Ureter (tissue), 1 donor: ENCODE results near the gene IGIP. TPM values are rescaled to one million over a fixed set of nuclear protein-coding genes. Genes with fewer than 3 reads are reported as not detected.

Experiments used
- DNase-seq: peaks from one replicate; pipeline ENCODE4 v3.0.0-alpha.2; 2020; ENCODE audit warnings: low spot score
- total RNA-seq: library from RNA; stranded (reverse); gene quantifications from one replicate; pipeline ENCODE4 v1.2.4, GENCODE V29; 2023
- donor health status: DM: yes; HTN: yes; CAD: no.

The IGIP gene
- total RNA-seq, 1 donor from 2014 or later: 15.9 TPM

GRCh38 chr5:140111011-140111858, 14.5 kb upstream of the IGIP start:
- no peak for DNase-seq

DNA sequence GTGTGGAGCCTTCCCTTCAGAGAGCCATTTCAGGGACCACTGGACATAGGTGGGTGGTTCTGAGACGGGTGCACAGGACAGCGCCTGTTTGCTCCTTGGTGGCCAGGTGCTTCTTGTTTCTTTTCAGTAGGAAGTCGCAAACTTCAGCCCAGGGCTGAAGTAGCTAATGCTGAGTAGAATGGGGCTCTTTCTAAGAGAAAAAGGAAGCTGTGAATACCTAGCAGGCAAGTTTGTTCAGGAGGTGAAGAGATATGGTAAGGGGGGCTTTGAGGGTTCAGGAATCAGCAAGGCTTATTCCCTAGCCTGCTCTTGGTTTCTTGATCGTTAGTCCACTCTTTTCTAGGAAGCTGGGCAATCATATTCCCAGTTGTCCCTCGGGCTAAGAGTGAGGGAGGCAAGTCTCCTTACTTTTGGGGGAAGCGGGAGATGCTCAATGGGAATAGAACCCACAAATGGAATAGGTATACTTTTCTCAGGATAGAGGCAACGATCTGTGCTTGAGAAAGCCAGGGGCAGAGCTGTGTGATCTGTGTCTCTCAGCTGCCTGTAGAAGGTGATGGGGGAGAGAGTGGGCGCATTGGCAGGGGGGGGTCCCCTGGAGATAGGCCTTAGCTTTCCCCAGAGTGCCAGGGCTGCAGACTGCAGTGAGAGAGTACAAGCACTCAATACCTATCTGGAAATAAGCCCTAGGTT, 13.7 kb upstream of the IGIP start:
- no peak for DNase-seq

DNA sequence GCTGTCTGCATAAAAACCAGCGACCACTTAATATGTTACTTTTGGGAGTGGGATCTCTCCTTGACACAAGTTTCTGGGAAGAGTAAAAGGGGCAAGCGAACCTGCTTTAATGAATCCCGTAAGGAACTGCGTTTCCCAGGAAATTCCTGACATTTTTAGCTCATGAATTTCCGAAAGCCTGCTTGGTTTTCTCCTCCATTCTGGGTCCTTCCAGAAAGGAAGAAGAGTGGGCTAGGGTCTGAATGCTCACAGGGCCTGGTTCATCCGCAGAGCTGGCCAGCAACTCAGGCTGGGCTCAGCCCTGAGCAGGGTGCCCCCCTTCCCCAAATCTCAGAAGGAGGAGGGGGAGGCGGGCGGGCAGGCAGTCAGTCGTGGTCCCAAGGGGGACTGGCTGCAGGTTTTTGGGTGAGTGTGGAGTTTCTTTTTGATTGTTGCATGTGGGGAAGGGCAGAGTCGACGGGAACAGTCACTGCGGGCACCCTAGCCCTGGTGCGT, 13.0 kb upstream of the IGIP start:
- DNase-seq: no peak

DNA sequence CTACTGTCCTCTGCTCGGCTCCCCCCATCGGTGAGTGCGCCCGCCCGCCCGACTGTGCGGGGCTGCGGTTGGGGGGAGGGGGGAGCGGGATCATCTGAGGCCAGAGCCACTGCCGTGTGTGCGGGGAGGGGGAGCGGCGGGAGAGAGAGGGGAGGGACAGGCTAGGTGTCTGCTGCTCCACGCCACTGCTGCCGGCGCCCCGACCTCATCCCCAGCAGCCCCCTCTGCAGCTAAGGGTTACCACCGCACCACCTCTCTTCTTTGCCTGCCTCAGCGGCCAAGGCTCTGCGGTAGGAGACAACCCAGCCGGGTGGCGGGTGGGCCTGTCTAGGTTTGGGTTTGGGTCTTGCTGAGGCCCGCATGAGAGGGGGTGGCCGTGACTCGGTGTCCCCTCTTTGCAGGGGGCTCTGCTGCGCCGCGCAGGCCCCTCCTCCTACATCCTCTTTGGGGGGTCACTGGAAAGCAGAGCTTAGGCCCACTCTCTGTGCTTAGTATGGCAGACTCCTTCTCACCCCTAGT, 12.5 kb upstream of the IGIP start:
- peak; percentile 48 for DNase-seq

GRCh38 chr5:140113699-140114263, 12.0 kb upstream of the IGIP start, which contains the start of gene PURA:
Gene PURA (plus strand): TSS chr5:140114109. CDS start chr5:140114182, 73 bp downstream.
- peak; percentile 97 for DNase-seq

DNA sequence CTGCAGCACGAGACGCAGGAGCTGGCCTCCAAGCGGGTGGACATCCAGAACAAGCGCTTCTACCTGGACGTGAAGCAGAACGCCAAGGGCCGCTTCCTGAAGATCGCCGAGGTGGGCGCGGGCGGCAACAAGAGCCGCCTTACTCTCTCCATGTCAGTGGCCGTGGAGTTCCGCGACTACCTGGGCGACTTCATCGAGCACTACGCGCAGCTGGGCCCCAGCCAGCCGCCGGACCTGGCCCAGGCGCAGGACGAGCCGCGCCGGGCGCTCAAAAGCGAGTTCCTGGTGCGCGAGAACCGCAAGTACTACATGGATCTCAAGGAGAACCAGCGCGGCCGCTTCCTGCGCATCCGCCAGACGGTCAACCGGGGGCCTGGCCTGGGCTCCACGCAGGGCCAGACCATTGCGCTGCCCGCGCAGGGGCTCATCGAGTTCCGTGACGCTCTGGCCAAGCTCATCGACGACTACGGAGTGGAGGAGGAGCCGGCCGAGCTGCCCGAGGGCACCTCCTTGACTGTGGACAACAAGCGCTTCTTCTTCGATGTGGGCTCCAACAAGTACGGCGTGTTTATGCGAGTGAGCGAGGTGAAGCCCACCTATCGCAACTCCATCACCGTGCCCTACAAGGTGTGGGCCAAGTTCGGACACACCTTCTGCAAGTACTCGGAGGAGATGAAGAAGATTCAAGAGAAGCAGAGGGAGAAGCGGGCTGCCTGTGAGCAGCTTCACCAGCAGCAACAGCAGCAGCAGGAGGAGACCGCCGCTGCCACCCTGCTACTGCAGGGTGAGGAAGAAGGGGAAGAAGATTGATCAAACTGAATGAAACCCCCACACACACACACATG, 11.2 kb upstream of the IGIP start:
- DNase-seq: peak; percentile 57

GRCh38 chr5:140115186-140115500, 10.6 kb upstream of the IGIP start:
- DNase-seq: no peak

DNA sequence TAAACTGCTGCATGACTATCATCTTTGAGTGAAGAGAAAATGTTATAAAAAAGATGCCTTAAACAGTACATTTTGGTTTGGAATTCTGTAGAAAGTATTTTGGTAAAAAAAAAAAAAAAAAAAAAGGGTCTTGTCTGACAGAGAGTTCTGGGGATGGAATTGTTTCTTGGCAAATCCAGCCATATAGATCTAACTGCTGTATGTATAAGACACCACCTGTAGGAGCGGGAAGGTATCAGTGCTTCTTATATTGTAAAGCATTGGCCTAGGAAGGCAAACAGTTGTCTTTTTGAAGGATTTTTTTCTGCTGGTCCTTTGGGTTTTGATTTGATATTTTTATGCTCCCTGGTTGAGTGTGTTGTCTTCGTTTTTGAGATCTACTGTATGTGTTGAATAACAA, 9.0 kb upstream of the IGIP start:
- DNase-seq: no peak

DNA sequence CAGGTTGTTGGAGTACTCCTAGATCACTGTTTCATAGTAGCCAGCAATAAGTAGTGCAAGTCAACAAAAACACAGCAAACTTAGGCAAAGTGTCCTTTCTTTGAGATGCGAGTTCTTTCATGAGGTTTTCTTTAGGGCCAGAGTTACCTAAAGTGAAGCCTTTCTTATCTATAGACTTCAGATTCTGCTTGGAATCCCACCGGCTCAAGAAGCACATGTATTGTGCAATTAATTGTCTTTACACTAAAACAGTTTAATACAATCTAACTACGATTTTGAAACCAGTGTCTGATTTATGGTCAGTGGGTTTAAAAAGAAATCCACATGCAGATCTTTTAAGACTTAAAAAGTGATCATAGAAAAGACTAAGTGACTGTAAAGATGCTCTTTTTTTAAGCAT, 8.2 kb upstream of the IGIP start:
- DNase-seq: no peak

DNA sequence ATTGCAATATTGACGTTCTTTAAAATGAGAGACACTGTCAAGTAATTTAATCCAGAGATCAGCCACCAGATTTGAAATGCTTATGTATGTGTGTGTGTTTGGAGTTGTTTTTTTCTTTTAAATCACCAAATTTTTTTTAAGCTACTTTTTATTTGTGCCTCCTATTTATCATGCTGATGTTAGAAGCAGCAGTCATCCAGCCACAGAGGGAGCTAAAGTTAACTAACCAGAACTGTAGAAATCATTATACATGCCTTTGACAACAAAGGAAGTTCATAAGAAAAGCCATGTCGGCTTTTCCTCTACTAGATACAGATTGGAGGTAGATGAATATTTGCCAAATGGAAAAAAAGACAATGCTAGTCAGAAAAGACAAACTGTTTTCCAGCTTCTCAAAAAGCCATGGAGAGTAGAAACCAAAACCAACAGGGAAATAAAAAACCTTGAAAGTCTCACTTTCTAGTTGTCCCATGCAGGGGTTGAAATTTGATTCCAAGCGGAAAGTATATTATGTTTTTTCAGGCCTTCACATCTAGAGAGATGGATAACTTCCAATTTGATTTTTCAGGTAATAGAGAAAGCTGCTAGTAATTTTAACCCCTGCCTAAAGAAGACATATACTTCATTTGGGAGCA, 7.3 kb upstream of the IGIP start:
- no peak for DNase-seq

- DNase-seq: no peak
Measured at GRCh38 chr5:140126315-140127012, 727 bp downstream of the IGIP start.

GRCh38 chr5:140128376-140128775, 2.6 kb downstream of the IGIP start:
- DNase-seq: no peak

GRCh38 chr5:140130949-140131733, 5.4 kb downstream of the IGIP start:
- no peak for DNase-seq

DNA sequence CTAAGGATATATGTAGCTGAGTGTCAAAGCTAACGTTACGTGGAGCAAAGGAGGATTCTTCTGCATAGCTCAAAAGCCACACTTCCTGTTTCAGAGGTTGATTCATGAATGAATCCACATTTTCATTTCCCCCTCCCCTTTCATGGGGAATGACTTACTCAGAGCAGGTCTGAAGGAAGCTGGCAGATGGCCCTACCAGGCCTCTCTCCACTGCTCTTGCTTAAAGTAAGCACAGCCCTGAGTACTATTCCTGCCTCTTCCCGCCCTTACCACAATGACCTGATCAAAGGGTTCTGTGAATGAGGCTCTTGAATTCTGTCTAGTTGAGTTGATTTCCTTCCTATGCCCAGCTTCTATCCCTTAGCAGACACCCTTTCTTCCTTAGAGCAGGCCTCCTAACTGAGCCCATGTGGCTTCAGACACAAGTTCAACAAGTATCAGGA, 6.3 kb downstream of the IGIP start:
- peak; percentile 44 for DNase-seq

DNA sequence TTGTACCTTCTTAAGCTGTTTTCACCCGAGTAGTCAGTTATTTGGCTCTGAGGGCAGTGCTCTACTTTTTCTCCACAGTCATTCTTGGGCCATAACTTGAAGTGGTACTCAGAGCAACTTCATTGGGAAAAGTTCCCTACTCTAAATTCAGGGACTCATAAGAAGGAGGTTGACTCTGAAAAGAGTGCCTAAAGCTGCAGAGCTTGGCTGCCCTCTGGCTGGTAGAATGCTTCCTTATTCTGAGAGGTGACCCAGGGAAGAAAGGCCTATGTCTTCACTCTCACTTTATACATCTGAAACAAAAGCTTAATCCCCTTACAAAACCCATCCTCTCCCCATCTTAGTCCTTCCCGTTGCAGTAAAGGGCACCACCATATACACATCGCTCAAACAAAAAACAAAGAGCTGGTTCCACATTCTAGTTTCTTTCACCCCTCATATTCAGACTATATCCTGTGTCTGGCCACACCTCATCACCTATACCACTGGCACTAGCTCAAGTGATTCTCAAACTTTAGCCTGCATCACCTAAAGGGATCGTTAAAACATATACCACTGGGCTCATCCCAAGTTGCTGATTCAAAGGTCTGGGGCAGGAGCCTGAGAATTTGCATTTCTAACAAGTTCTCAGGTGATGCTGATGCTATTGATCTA, 7.9 kb downstream of the IGIP start:
- DNase-seq: no peak

DNA sequence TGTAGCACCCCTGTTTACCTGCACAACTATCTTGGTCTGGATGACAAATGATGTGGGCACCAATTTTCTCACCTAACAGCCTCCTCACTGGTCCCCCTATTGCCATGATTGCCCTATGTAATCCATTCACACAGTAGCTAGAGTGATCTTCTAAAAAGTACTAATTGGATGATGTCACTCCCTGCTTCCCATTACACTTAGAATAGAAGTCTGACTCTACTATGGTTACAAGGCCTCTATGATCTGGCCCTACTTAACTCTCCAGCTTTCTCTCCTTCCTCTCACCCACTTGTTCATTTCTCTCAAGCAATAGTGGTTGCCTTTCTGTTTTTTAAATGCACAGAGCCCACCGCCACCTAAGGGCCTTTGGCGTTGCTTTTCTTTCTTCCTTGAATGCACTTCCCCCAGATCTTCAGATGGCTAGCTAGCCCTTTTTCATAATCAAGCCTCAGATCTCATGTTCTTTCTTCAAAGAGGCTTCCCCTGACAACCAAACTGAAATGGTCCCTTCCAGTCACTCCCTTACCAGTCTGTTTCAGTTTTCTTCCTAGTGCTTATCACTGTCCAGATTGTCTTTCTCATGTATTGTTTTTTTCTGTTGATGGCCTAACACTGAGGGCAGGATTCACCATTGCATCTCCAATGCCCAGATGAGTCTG, 8.7 kb downstream of the IGIP start:
- DNase-seq: no peak

DNA sequence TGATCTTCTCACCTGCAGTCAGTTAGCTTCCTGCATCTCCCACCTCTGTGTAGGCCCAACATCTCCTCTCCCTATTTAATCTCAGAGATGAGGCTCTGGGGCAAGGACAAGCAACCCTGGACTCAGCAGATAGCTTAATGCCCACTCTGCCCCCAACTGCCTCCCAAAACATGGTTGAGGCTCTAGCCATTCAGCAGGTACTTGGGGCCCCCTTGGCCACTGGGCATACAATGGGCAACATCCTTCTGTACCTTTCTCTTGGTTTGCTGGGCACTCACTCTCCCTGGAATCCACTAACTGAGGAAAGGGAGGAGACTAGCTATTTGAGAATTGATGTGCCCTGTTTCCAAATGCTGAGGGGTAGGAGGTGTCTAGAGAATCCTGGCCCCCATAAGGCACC, 9.4 kb downstream of the IGIP start:
- peak; percentile 15 for DNase-seq

DNA sequence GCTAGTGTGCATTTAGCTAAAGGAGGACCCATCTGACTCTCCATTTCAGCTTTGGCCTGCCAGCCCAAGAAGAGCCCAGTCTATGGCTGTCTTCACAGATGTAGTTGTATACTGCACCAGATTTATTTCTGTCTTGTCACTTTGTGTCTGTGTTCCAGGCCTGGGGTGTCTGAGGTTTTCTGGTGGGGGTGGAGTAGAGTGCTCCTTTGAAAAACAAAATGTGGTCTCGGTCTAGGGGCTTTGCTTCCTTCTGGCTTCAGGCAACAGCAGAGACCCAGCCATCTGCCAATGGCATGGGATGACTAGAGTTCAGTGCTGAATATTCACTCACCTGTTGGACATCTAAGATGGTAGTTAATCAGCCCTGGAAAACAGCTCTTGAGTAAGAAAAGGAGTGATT, 10.9 kb downstream of the IGIP start:
- no peak for DNase-seq

DNA sequence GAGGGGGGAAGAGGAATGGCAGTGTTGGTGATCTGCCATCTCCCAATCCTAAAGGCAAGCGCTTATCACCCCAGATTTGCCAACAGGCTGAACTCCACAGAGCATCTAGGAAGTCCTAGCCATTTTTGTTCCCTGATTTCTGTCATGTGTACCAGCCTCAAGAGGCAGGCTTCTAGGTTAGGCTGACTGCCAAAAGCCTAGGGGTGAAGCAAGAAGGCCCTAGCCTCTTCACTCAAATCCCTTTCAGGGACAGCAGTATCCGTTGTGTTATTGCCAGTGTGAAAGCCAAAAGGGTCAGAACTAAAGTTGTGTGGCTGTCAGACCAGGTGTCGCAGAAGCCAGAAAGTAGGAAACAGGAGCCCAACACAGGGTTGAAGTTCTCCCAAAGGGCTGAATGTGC, 14.7 kb downstream of the IGIP start:
- no peak for DNase-seq
